NCI-H82 (cell line): ENCODE data around the gene SCN10A.

Experiments
- DNase-seq: peaks from one replicate; lab custom pipeline; 2025; lab: John Stamatoyannopoulos, UW

The SCN10A gene

GRCh38 chr3:38816026-38816425 lies at the start of gene SCN10A:
Gene SCN10A (minus strand): TSS chr3:38816217. CDS start chr3:38794010, 22,207 bp downstream.
- no peak for DNase-seq

GRCh38 chr3:38853011-38853410 lies 37.0 kb upstream of the SCN10A start:
- DNase-seq, result no peak

GRCh38 chr3:38843898-38844297 lies 27.9 kb upstream of the SCN10A start:
- peak; percentile 47 for DNase-seq

GRCh38 chr3:38842266-38842965 lies 26.4 kb upstream of the SCN10A start:
- peak; percentile 1 for DNase-seq

GRCh38 chr3:38840987-38841386 lies 25.0 kb upstream of the SCN10A start:
- DNase-seq, result no peak

- no peak for DNase-seq
Measured at GRCh38 chr3:38837358-38837757, 21.3 kb upstream of the SCN10A start.

- DNase-seq, result no peak
Measured at GRCh38 chr3:38836561-38836960, 20.5 kb upstream of the SCN10A start.

- DNase-seq, result no peak
Measured at GRCh38 chr3:38835939-38836338, 19.9 kb upstream of the SCN10A start.

- no peak for DNase-seq
Measured at GRCh38 chr3:38834717-38835116, 18.7 kb upstream of the SCN10A start.

- no peak for DNase-seq
Measured at GRCh38 chr3:38834110-38834509, 18.1 kb upstream of the SCN10A start.

- DNase-seq, result no peak
Measured at GRCh38 chr3:38829404-38829803, 13.4 kb upstream of the SCN10A start.

GRCh38 chr3:38828681-38829080 lies 12.7 kb upstream of the SCN10A start:
- peak; percentile 7 for DNase-seq

GRCh38 chr3:38827791-38828190 lies 11.8 kb upstream of the SCN10A start:
- DNase-seq, result no peak

GRCh38 chr3:38826001-38826400 lies 10.0 kb upstream of the SCN10A start:
- DNase-seq, result no peak

GRCh38 chr3:38824349-38824748 lies 8.3 kb upstream of the SCN10A start:
- no peak for DNase-seq

- no peak for DNase-seq
Measured at GRCh38 chr3:38823722-38824121, 7.7 kb upstream of the SCN10A start.

GRCh38 chr3:38823186-38823585 lies 7.2 kb upstream of the SCN10A start:
- no peak for DNase-seq

- no peak for DNase-seq
Measured at GRCh38 chr3:38811822-38812221, 4.2 kb downstream of the SCN10A start.

- DNase-seq, result peak; percentile 28
Measured at GRCh38 chr3:38805765-38806386, 10.1 kb downstream of the SCN10A start.

- DNase-seq, result no peak
Measured at GRCh38 chr3:38805004-38805403, 11.0 kb downstream of the SCN10A start.

- DNase-seq, result no peak
Measured at GRCh38 chr3:38800511-38800910, 15.5 kb downstream of the SCN10A start.

- no peak for DNase-seq
Measured at GRCh38 chr3:38793721-38794120, 22.3 kb downstream of the SCN10A start.

- DNase-seq, result no peak
Measured at GRCh38 chr3:38792983-38793382, 23.0 kb downstream of the SCN10A start.

GRCh38 chr3:38782148-38782547 lies 33.9 kb downstream of the SCN10A start:
- DNase-seq, result peak; percentile 27
